ENCODE data around the gene IL22RA2. TPM values are rescaled to one million over a fixed set of nuclear protein-coding genes. Genes with fewer than 3 reads are reported as not detected.
A peak's percentile ranks its signal among the peaks of the same experiment; 100 is the strongest.

The IL22RA2 gene
- polyA plus RNA-seq, 1 donor = 0.16 TPM

DNA sequence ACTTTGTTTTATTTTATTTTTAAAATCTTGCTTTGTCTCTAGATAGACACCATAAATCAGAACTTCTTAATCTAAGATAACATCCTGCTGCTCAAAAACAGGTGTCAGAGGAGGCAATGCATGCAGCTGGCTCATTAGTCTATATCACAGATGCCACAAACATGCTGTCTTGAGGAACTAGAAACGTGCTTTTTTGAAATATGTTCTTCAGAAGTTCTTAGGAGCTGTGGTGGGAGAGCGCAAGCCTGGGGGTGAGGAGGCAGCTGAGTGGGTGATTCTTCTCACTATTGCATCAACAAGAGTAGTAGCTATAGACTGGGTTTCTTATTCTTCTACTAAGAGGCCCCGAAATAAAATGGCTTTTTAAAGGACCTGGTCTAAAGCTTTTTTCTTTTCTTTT, 23.4 kb downstream of the IL22RA2 start:
- Histone ChIP-seq H3K9me3 (ENCODE audit: control insufficient read depth, low read depth, low read length) (peaks cover 3% of the 10 kb centered on the region), H3K27ac (ENCODE audit: low read length) (no peak overlapping the region), H3K27me3 (ENCODE audit: control insufficient read depth, insufficient read depth, low read length) (no peaks in the 10 kb centered on the region), H3K4me3 (ENCODE audit: low read length) (no peak overlapping the region), H3K36me3 (ENCODE audit: control insufficient read depth, insufficient read depth, low read length) (no peaks in the 10 kb centered on the region), H3K4me1 (ENCODE audit: control insufficient read depth, insufficient read depth, low read length) (no peaks in the 10 kb centered on the region)
- no peak for DNase-seq
- 100% methylated on average over 3 of the region's 3 CpGs for WGBS (ENCODE audit: insufficient coverage, low lambda C conversion rate)

DNA sequence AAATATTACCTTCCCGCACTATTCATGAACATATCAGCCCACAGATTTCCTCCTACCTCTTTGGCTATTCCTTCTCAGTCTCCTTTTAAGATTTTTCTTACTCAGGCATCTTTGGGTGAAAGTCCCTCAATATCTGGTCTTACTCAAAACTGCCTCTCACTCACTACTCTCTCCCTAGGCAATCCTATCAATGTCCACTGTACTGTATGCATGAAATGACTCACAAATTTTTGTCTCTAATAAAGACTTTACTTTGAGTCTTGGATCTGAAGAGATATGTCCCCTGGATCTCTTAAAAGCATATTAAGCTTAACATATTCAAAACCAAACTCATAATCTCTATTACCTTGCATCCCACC, 24.4 kb downstream of the IL22RA2 start:
- WGBS (ENCODE audit: insufficient coverage, low lambda C conversion rate) = 100% methylated on average over 1 of the region's 1 CpG
- H3K27me3 ChIP-seq (ENCODE audit: control insufficient read depth, insufficient read depth, low read length) = no peaks in the 10 kb centered on the region
- H3K9me3 ChIP-seq (ENCODE audit: control insufficient read depth, low read depth, low read length) = peaks cover 3% of the 10 kb centered on the region

DNA sequence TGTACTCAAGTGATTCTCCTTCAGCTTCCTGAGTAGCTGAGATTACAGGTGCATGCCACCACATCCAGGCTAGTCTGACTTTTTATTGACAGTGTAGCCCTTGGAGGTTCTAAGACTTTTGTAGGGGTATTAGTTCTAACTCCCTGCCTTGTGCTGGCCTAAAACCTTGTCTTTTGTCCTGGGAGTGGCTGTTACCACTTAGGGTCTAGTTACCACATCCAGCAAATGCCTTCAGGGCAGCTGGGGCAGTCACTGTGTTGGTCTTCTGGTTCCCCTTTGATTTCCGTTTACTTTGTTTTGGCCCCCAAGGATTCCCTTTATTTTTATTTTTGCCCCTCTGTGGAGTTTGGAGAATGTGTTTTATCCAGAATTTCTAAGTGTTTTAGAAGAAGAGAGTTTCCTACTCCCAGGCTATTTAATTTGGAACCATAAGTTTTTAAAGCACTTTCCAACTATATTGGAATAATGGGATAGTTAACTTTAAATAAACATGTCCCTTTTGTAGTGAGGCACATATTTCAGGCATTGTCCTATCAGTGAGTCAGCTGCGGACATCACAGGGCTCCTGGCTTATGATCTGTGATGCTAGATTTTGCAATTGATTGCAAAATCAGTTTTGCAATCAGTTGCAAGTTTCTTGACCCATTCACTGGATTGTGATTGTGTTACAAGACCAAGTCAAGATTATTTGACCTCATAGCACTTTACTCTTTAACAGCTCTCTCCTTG, 25.0 kb downstream of the IL22RA2 start:
- WGBS (ENCODE audit: insufficient coverage, low lambda C conversion rate) = no CpG with 5 or more reads among the region's 2 CpGs
- Histone ChIP-seq H3K27ac (ENCODE audit: low read length) (peak overlapping the region; percentile 23), H3K9me3 (ENCODE audit: control insufficient read depth, low read depth, low read length) (peaks cover 3% of the 10 kb centered on the region)

More for the DNA sequence above, 24.4 kb downstream of the IL22RA2 start:
- peak overlapping the region; percentile 13 for H3K27ac ChIP-seq (ENCODE audit: low read length)
- H3K36me3 ChIP-seq (ENCODE audit: control insufficient read depth, insufficient read depth, low read length) = no peaks in the 10 kb centered on the region
- H3K4me3 ChIP-seq (ENCODE audit: low read length) = no peak overlapping the region
- no peaks in the 10 kb centered on the region for H3K4me1 ChIP-seq (ENCODE audit: control insufficient read depth, insufficient read depth, low read length)
- no peak for DNase-seq

DNA sequence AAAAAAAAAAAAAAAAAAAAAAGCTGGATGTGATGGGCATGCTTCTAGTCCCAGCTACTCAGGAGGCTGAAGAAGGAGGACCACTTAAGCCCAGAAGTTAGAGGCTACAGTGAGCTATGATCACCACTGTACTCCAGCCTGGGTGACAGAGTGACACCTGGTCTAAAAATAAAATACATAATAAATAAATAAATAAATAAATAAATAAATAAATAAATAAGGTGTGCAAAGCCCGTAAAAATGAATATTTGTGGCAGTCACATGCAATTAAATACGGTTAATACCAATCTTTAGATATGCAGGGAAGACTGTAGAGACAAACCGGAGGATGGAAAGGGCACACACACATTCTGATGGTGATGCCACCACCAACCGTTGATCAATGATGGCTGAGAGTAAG, 26.2 kb downstream of the IL22RA2 start:
- Histone ChIP-seq H3K9me3 (ENCODE audit: control insufficient read depth, low read depth, low read length) (no peaks in the 10 kb centered on the region), H3K27me3 (ENCODE audit: control insufficient read depth, insufficient read depth, low read length) (no peaks in the 10 kb centered on the region), H3K27ac (ENCODE audit: low read length) (no peak overlapping the region), H3K4me1 (ENCODE audit: control insufficient read depth, insufficient read depth, low read length) (no peaks in the 10 kb centered on the region), H3K4me3 (ENCODE audit: low read length) (no peak overlapping the region), H3K36me3 (ENCODE audit: control insufficient read depth, insufficient read depth, low read length) (no peaks in the 10 kb centered on the region)
- DNase-seq = no peak
- 95% methylated on average over 4 of the region's 4 CpGs for WGBS (ENCODE audit: insufficient coverage, low lambda C conversion rate)

More for the DNA sequence above, 25.0 kb downstream of the IL22RA2 start:
- Histone ChIP-seq H3K4me1 (ENCODE audit: control insufficient read depth, insufficient read depth, low read length) (no peaks in the 10 kb centered on the region), H3K4me3 (ENCODE audit: low read length) (no peak overlapping the region), H3K36me3 (ENCODE audit: control insufficient read depth, insufficient read depth, low read length) (no peaks in the 10 kb centered on the region), H3K27me3 (ENCODE audit: control insufficient read depth, insufficient read depth, low read length) (no peaks in the 10 kb centered on the region)
- peak in 1 of 2 donors; percentile 30 for DNase-seq

DNA sequence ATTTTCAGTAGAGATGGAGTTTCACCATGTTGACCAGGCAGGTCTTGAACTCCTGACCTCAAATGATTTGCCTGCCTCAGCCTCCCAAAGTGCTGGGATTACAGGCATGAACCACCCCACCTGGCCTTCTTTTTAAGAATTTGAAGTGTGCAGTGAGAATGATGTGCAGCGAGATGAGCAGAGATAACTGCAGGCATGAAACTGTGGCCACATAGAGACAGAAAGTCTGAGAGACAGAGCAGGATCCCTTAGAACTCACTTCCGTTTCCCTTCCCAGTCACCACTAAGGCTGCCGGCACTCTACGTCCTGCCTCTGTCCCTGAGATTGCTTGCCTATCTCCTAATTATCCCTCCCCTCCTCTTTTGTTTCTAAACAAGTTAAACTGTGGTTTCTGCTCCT, 27.2 kb downstream of the IL22RA2 start:
- Histone ChIP-seq H3K27ac (ENCODE audit: low read length) (no peak overlapping the region), H3K9me3 (ENCODE audit: control insufficient read depth, low read depth, low read length) (no peaks in the 10 kb centered on the region), H3K4me3 (ENCODE audit: low read length) (no peak overlapping the region), H3K4me1 (ENCODE audit: control insufficient read depth, insufficient read depth, low read length) (no peaks in the 10 kb centered on the region), H3K36me3 (ENCODE audit: control insufficient read depth, insufficient read depth, low read length) (no peaks in the 10 kb centered on the region), H3K27me3 (ENCODE audit: control insufficient read depth, insufficient read depth, low read length) (no peaks in the 10 kb centered on the region)
- no peak for DNase-seq
- WGBS (ENCODE audit: insufficient coverage, low lambda C conversion rate) = no CpG with 5 or more reads among the region's 4 CpGs

DNA sequence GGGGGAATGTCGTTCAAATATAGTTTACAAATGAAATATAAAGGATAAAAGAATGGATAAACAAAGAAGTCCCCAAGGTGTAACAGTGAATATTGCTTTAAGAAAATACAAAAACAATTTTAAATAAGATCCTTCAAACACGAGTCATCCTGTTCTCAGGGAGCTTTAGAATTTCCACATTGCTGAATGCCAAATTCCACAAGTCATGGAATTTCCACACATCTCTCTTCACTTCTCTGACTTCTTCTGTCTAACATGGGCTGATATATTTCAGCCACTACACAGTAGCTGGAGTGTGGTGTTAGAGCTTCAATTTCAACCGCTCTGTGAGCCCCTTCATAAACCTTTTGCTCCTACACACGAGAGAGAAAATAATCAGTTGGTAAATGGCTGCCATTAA, 28.0 kb downstream of the IL22RA2 start:
- Histone ChIP-seq H3K4me3 (ENCODE audit: low read length) (no peak overlapping the region), H3K27me3 (ENCODE audit: control insufficient read depth, insufficient read depth, low read length) (no peaks in the 10 kb centered on the region), H3K36me3 (ENCODE audit: control insufficient read depth, insufficient read depth, low read length) (no peaks in the 10 kb centered on the region), H3K27ac (ENCODE audit: low read length) (no peak overlapping the region), H3K4me1 (ENCODE audit: control insufficient read depth, insufficient read depth, low read length) (no peaks in the 10 kb centered on the region), H3K9me3 (ENCODE audit: control insufficient read depth, low read depth, low read length) (no peaks in the 10 kb centered on the region)
- no peak for DNase-seq
- 92% methylated on average over 2 of the region's 4 CpGs for WGBS (ENCODE audit: insufficient coverage, low lambda C conversion rate)

DNA sequence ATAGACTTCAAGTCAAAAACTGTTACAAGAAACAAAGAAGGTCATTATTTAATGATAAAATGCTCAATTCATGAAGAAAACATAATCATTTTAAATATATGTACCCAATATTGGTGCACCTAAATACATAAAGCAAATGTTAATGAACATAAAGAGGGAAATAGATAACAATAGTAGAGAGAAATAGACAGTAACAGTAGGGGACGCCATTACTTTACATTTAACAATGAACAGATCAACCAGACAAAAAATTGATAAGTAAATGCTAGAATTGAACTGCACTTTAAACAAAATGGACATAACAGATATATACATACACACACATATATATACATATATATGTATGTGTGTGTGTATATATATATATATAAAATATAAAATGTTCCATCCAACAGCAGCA, 37.4 kb downstream of the IL22RA2 start:
- no peak for DNase-seq
- no CpG with 5 or more reads among the region's 1 CpG for WGBS (ENCODE audit: insufficient coverage, low lambda C conversion rate)
- peaks cover 6% of the 10 kb centered on the region for H3K27me3 ChIP-seq (ENCODE audit: control insufficient read depth, insufficient read depth, low read length)

DNA sequence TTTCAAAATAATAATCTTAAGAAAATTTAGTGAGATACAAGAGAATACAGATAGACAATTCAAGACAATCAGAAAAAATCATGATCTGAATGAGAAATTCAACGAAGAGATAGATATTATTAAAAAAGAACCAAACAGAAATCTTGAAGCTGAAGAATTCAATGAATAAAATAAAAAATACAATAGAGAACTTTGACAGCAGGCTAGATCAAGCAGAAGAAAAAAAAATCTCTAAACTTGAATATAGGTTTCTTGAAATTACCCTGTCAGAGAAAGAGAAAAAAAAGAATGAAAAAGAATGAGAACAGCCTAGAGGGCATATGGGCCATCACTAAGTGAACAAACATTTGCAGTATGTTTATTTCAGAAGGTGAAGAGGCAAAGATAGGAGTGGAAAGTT, 39.0 kb downstream of the IL22RA2 start:
- Histone ChIP-seq H3K36me3 (ENCODE audit: control insufficient read depth, insufficient read depth, low read length) (no peaks in the 10 kb centered on the region), H3K9me3 (ENCODE audit: control insufficient read depth, low read depth, low read length) (peaks cover 22% of the 10 kb centered on the region), H3K27me3 (ENCODE audit: control insufficient read depth, insufficient read depth, low read length) (peaks cover 6% of the 10 kb centered on the region), H3K4me3 (ENCODE audit: low read length) (no peak overlapping the region), H3K27ac (ENCODE audit: low read length) (no peak overlapping the region), H3K4me1 (ENCODE audit: control insufficient read depth, insufficient read depth, low read length) (no peaks in the 10 kb centered on the region)
- 100% methylated on average over 1 of the region's 1 CpG for WGBS (ENCODE audit: insufficient coverage, low lambda C conversion rate)
- DNase-seq = no peak

More for the DNA sequence above, 37.4 kb downstream of the IL22RA2 start:
- H3K9me3 ChIP-seq (ENCODE audit: control insufficient read depth, low read depth, low read length) = peaks cover 20% of the 10 kb centered on the region
- H3K36me3 ChIP-seq (ENCODE audit: control insufficient read depth, insufficient read depth, low read length) = no peaks in the 10 kb centered on the region
- H3K4me3 ChIP-seq (ENCODE audit: low read length) = no peak overlapping the region
- no peak overlapping the region for H3K27ac ChIP-seq (ENCODE audit: low read length)
- no peaks in the 10 kb centered on the region for H3K4me1 ChIP-seq (ENCODE audit: control insufficient read depth, insufficient read depth, low read length)

DNA sequence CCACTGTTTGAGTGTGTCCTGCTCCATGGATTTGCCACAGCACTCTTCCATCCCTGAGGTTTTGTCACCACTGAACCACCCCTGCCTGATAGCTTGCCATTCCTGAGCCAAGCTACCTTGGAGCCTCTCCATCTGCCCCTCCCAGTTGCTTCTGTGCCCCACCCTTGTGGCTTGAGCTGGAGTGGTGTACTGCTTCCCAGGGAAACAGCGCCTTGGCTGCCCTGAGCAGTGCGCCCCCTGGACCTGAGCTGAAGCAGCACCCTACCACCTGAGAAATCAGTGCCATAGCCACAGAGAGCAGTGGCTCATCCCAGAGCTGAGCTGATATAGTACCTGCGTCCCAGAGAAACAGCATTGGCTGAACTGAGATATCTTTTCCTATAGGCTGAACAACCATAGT, 40.3 kb downstream of the IL22RA2 start:
- no peaks in the 10 kb centered on the region for H3K4me1 ChIP-seq (ENCODE audit: control insufficient read depth, insufficient read depth, low read length)
- no peaks in the 10 kb centered on the region for H3K36me3 ChIP-seq (ENCODE audit: control insufficient read depth, insufficient read depth, low read length)
- peaks cover 6% of the 10 kb centered on the region for H3K27me3 ChIP-seq (ENCODE audit: control insufficient read depth, insufficient read depth, low read length)
- peaks cover 22% of the 10 kb centered on the region for H3K9me3 ChIP-seq (ENCODE audit: control insufficient read depth, low read depth, low read length)
- WGBS (ENCODE audit: insufficient coverage, low lambda C conversion rate) = no CpG with 5 or more reads among the region's 3 CpGs
- DNase-seq = no peak
- H3K27ac ChIP-seq (ENCODE audit: low read length) = no peak overlapping the region
- no peak overlapping the region for H3K4me3 ChIP-seq (ENCODE audit: low read length)

DNA sequence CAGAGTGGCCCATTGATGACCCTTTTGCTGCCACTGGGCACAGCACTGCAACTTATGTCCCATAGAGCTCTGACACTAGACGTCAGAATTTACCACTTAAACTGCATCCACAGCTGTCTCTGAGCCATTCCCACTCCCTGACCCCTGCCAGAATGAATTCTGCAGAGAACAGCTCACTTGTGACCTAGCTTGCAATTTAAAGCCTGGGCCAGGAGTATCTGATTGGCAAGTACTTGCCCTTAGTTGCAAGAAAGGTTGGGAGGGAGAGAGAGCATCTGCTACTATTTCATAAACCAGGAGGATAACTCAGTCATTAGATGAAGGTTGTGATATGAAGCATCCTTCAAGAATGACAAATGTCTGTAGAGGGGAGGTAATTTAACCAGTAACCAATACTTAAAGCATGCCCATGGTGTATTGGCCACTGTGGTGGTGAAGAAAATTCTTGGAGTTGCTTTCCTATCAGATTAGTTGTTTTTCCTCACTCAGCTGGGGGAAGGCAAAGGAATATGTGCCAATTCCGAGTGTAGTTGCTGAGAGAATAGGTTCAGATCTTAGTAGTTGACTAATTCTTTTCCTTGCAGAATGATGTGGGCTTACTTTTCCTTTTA, 46.5 kb downstream of the IL22RA2 start:
- Histone ChIP-seq H3K27me3 (ENCODE audit: control insufficient read depth, insufficient read depth, low read length) (peaks cover 6% of the 10 kb centered on the region), H3K9me3 (ENCODE audit: control insufficient read depth, low read depth, low read length) (peaks cover 2% of the 10 kb centered on the region), H3K36me3 (ENCODE audit: control insufficient read depth, insufficient read depth, low read length) (no peaks in the 10 kb centered on the region), H3K4me3 (ENCODE audit: low read length) (no peak overlapping the region), H3K4me1 (ENCODE audit: control insufficient read depth, insufficient read depth, low read length) (no peaks in the 10 kb centered on the region), H3K27ac (ENCODE audit: low read length) (no peak overlapping the region)
- no peak for DNase-seq
- WGBS (ENCODE audit: insufficient coverage, low lambda C conversion rate) = 100% methylated on average over 1 of the region's 2 CpGs

DNA sequence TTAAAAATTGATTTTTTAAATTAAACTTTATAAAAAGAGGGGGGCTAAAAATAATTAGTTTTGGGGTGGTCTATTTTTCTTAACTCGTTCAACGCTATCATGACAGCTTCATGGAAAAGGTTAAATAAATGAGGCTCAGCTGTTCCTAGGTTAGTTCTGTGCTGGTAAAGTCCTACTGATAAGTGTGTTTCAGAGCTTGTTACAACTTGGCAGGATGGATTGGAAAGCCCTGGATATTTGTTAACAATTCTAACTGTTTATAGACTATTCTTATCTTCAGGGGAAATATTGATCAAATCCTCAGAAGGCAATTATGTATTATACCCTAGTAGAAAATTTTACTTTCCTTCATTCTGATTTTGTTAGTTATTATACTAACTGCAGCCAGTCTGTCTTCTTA, 50.4 kb downstream of the IL22RA2 start:
- 80% methylated on average over 2 of the region's 2 CpGs for WGBS (ENCODE audit: insufficient coverage, low lambda C conversion rate)
- DNase-seq = no peak
- no peak overlapping the region for H3K4me3 ChIP-seq (ENCODE audit: low read length)

More for the DNA sequence above, 50.4 kb downstream of the IL22RA2 start:
- peaks cover 5% of the 10 kb centered on the region for H3K9me3 ChIP-seq (ENCODE audit: control insufficient read depth, low read depth, low read length)
- no peaks in the 10 kb centered on the region for H3K27me3 ChIP-seq (ENCODE audit: control insufficient read depth, insufficient read depth, low read length)
- H3K36me3 ChIP-seq (ENCODE audit: control insufficient read depth, insufficient read depth, low read length) = no peaks in the 10 kb centered on the region
- no peak overlapping the region for H3K27ac ChIP-seq (ENCODE audit: low read length)
- H3K4me1 ChIP-seq (ENCODE audit: control insufficient read depth, insufficient read depth, low read length) = no peaks in the 10 kb centered on the region

Data from large intestine (tissue), 3 donors.